ENCODE data around the gene MDM4.
"Not testable (repeated sequence)": the region's sequence is repeated elsewhere in the genome, so short reads cannot be mapped to it uniquely, and the experiment has no call there.

MDM4 gene

DNA sequence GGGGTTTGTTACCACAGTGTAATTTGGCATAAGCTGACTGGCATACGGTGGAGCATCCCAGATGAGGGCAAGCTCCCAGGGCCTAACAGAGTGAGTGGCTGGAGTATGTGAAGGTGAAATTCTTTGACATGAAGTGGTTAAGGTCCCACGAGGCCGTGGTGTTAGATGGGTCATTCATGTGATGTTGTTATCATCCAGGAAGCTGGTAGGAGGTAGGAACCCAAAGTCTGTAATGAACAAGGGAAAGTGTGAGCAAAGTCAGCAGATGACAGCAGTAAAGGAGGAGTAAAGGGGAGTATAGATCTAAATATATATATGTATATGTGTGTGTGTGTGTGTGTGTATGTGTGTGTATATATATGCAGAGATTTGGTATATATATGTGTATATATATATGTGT is 47.6 kb downstream of the MDM4 start:
- DNase-seq, result no peak

- DNase-seq, result peak; percentile 14
Observed at GRCh38 chr1:204564835-204565234, 48.6 kb downstream of the MDM4 start.

- DNase-seq, result peak; percentile 42
Observed at GRCh38 chr1:204565617-204566582, 49.7 kb downstream of the MDM4 start.

- no peak for DNase-seq
Observed at GRCh38 chr1:204566583-204566955, 50.4 kb downstream of the MDM4 start.

- DNase-seq, result no peak
Observed at GRCh38 chr1:204567071-204567470, 50.9 kb downstream of the MDM4 start.

DNA sequence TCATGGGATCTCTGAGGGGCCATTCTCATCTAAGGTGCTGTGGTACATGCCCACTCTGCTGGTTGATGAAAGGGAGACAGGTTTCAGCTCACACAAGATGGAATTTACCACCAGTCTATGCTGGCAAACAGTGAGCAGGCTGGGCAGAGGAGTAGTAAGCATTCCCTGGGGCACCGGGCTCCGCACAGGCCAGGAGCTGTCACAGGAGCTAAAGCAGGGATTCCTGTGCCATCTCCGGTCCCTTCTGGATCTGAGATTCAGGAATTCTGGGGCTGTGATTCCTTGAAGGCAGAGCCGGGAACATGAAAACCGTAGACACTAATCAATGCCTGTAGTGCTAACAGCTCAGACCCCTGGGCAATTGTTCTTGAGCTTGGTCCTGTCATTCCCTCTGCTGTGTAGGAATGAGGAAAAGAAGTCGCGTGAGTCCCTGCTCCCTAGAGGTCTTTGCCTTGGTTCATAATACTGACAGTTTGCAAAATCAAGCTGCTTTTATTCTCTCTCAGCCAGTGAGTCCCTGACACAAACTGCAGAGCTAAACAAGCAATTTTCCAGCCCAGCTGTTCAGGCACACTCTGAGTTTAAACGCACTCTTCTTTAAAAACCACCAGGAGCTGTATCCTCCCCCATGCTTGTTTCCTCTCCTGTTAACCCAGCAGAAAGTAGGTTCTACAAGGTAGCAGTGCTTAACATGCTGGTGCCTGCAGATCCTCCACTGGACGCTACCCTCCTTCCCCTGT is 52.5 kb downstream of the MDM4 start:
- no peak for DNase-seq

- no peak for DNase-seq
Observed at GRCh38 chr1:204569478-204569877, 53.3 kb downstream of the MDM4 start.

DNA sequence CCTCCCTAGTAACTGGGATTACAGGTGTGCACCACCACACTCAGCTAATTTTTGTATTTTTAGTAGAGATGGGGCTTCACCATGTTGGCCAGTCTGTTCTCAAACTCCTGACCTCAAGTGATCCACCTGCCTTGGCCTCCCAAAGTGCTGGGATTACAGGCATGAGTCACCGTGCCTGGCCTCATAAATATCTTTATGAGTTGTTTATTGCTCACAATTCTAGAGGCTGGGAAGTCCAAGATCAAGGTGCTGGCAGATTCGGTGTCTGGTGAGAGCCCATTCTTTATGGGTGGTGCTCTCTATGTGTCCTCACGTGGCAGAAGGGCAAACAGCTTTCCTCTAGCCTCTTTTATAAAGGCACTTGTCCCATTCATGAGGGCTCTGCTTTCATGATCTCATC is 53.8 kb downstream of the MDM4 start:
- not testable (repeated sequence) for DNase-seq

DNA sequence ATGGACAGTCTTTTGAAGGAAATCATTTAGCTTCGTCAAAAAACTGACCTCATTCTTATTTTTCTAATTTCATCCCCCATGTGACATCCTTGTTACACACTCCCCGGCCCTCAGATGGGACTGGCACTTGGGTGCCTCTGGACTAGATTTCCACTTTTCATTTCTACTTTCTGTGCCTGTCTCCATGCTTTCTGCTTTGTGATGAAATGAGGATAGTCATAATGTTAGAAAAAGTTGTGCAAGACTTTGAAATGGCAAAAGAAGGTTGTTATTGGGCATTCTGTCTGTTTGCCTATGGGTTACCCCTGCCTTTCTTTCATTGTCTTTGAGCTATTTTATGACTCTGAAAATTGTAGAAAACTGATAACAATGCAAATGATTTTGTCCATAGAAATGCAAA is 54.9 kb downstream of the MDM4 start:
- no peak for DNase-seq

GRCh38 chr1:204571631-204572030 is 55.4 kb downstream of the MDM4 start:
- DNase-seq, result no peak

DNA sequence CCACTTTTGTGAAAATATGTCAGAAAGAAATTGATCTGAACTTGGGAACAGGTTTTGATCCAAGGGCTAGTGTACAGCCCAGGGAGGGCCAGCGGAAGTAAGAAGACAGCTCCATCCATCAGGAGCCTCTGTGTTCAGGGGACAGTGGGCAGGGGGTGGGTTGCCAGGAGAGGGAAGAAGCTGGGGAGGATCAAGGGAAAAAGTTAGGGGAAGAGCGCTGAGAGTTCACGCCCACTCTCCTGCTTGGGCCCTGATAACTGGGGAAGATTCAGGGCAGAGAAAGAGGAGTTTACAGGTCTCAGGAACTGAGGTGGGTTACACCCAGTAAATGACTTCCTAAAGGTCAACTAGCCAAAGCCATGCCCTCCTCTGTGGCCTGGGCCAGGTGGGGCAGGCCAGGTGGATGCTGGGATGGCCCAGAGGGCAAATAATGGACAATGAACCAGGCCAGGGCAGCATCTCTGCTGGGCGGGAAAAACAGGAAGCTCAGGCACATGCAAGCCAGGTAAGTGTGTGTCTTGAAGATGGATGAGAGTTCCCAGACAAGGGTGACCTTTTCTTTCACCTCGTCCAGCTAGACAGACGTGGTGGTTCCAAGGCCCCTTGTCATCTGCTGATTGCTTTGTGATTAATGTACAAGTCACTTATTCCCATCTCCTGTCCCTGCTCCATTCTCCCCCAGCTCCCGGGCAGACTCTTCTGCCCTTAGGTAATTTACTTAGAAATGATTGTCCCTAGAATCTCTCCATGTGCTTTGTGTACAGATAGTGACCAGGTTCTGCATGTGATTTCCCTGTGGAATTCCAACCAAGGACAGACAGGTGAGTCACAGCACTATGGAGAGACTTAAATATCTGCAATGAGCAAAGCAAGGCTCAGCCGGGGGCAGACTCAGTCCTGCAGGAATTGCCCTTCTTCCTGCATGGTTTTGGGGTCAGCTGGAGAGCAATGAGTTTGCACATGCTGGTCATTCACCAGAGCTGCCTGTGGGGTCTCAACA is 57.0 kb downstream of the MDM4 start:
- DNase-seq, result no peak

- no peak for DNase-seq
Observed at GRCh38 chr1:204574016-204574864, 58.0 kb downstream of the MDM4 start.

DNA sequence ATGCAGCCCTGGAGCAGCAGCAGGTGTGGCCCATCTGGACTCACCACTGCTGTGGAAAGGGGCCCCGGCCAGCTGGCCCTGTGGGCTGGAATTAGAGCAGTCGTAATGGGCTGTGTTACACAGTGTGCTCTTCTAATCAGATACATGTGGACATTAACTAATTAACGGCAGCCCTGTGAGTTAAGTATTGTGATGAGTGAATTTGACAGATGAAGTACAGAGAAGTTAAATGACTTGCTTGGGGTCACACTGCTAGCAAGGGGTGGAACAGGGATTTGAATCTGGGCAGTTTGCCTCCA is 58.6 kb downstream of the MDM4 start:
- no peak for DNase-seq

DNA sequence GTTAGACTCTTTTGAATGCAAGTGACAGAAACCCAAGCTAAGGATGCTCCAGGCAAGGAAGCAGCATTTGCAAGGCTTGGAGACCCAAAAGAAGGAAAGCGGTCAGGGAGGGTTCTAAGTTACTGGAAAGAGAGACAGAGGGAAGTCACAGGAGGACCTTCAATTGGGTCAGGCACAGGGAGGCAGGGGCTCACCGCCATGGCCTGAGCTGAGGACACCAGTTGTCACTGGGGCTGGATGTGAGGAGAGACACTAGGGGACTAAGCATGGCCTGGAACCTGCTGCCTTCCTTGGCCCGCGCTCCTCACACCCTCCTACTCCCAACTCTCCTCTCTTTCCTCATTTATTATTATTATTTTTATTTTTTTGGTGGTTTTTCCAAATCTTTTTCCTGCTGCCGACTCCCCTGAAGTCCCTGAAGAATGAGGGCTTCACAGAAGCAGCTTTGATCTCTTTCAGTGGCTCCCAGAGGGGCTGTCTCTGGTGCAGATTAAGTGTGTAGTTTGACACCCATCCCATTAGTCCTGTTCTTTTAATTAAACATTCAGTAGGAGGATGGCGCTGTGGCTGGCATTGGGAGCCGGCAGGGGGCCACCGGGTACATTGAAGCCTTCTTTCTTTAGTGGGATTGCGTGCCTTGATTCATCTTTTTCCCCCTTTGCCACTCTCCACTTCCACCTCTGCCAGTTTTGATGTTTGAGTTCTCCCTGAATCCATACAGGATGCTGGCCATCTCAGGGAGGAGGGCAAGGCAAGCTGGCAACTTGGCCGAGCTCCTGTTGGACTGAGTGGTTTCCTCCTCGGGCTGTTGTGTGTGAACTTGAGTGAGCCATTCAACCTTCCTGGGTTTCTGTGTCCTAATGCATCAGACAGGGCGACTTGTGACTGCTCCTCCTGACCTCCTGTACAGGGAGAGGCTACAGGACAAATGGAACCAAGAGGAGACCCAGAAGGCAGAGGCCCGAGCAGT is 59.3 kb downstream of the MDM4 start:
- DNase-seq, result no peak

- no peak for DNase-seq
Observed at GRCh38 chr1:204576422-204576821, 60.2 kb downstream of the MDM4 start.

DNA sequence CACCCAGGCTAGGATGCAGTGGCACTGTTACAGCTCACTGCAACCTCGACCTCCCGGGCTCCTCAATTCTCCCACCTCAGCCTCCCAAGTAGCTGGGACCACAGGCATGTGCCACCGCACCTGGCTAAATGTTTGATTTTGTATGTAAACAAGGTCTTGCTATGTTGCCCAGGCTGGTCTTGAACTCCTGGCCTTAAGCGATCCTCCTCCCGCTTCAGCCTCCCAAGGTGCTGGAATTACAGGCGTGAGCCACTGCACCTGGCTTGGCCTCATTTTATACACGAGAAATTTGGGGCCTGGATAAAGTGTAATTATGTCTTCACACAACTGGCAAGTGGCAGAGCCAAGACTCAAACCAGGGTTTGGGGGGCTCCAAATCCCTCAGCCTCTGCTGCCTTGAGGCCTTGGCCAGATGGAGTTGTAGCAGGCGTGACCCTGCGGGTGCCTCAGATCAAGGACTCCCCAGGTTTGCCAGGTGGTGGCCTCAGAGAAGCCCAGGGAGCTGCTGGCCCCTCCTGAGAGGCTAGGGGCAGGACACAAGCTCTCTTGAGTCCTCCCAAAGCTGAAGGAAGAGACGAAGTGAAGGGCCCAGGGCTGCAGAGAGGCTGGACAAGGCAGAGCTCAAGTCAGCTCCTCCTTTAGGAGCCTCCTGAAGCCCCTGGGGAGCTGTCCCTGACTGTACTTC is 61.7 kb downstream of the MDM4 start:
- DNase-seq, result no peak

DNA sequence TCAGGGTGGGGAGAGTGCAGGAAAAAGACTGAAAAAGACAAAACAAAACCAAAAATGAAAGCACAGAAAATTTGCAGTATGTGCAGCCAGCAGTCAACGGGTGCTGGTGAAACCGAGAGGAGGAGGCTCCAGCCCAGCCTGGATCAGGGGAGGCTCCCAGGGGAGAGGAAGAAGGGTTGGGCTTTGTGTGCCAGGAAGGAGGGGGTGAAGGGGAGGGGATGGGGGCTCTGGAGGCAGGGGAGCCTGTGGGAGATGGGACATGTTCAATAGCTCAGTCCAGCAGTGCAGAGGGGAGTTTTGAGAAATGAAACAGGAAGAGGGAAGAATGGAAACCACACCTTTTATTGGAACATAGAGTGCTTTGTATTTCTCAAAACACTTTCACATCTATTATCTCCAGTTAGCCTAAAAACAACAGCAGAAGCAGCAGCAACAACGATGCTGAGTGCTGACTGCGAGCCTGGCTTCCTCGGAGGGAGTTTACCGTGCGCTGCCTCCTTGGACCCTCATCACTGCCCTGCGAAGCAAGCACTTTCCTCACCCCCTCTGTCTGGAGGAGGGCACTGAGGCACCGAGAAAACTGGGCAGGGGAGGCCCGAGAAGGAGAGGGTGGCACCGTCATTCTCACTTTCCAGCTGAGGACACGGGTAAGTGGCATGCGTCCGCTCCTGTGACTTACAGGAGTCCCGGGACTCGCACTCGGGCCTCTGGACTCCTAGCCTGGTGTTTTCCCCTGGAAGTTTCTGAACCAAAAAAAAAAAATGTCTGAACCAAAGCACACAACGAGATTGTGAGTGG is 62.9 kb downstream of the MDM4 start:
- DNase-seq, result no peak

GRCh38 chr1:204579681-204580080 is 63.5 kb downstream of the MDM4 start:
- DNase-seq, result no peak

DNA sequence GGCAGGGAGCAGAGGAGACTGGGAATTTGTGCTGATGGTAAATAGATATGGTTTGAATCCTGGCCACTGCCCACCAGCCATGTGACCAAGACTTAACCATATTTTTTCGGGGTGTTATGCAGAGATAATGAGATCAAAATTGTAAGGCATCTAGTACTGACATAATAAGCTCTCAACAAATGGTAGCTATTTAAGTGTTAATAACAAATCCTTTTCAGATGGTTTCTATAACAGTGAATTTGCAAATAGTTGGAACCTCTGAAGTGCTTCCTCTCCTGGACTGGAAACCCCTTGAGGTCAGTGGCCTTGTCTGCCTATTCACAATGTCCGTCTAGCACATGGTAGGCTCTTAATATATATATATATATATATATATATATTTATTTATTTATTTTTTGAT is 64.7 kb downstream of the MDM4 start:
- no peak for DNase-seq
